Chondrocyte (in vitro differentiated cells): ENCODE data around the gene ADAMTS18. TPM values are rescaled to one million over a fixed set of nuclear protein-coding genes. Genes with fewer than 3 reads are reported as not detected.

Source experiments
- DNase-seq: peaks from one replicate; pipeline ENCODE4 v3.0.0; 2021; ENCODE audit warnings: mixed read lengths, low spot score
- H3K27ac Mint-ChIP-seq: one replicate; pipeline ENCODE4 v1.8.0; 2021; ENCODE audit warnings: mild to moderate bottlenecking, moderate library complexity, mixed read lengths; ENCODE audit not compliant: unreplicated experiment
- H3K27me3 Mint-ChIP-seq: 2 replicates; pipeline ENCODE4 v1.8.0; 2021; ENCODE audit warnings: low read depth, mixed read lengths
- H3K36me3 Mint-ChIP-seq: 2 replicates; pipeline ENCODE4 v1.8.0; 2021; ENCODE audit warnings: low read depth, mixed read lengths
- H3K4me1 Mint-ChIP-seq: 2 replicates; pipeline ENCODE4 v1.8.0; 2021; ENCODE audit warnings: low read depth, mild to moderate bottlenecking, mixed read lengths
- H3K4me3 Mint-ChIP-seq: one replicate; pipeline ENCODE4 v1.8.0; 2021; ENCODE audit warnings: mild to moderate bottlenecking, moderate library complexity, mixed read lengths; ENCODE audit not compliant: unreplicated experiment
- H3K9me3 Mint-ChIP-seq: 2 replicates; pipeline ENCODE4 v1.8.0; 2021; ENCODE audit warnings: low read depth, mixed read lengths
- total RNA-seq: library from RNA; stranded (reverse); gene quantifications from 3 replicates; pipeline ENCODE4 v1.2.1, GENCODE V29; 2021
- TF ChIP-seq, protein P1 (sequence below): fragments of 200-600 bp; sonication (generic); IDR thresholded peaks from 2 replicates; pipeline ENCODE4 v1.5.0; 2021; ENCODE audit warnings: antibody characterized with exemption, mild to moderate bottlenecking, moderate library complexity

Gene ADAMTS18
- total RNA-seq, 1 donor from 2014 or later, result not detected

DNA sequence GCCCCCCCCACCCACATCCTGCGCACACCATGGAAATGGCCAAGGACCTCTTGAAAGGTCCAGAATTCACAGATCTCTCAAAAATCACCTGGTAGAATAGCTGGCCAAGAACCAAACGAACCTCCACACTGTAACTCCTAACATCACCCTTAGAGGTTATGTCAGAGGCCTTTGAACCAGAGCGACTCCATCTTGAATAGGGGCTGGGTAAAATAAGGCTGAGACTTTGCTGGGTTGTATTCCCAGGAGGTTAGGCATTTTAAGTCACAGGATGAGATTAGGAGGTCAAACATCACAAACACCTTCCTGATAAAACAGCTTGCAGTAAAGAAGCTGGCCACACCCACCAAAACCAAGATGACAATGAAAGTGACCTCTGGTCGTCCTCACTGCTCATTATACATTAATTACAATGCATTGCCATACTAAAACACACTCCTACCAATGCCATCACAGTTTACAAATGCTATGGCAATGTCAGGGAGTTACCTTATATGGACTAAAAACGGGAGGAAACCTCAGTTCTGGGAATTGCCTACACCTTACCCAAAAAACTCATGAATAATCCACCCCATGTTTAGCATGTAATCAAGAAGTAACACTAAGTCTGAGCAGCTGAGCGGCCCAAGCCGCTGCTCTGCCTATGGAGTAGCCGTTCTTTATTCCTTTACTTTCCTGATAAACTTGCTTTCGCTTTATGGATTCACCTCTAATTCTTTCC is 200.9 kb downstream of the ADAMTS18 start:
- Mint-ChIP-seq H3K4me1 (peaks cover 3% of the 10 kb centered on the region), H3K9me3 (no peaks in the 10 kb centered on the region), H3K27me3 (peaks cover 19% of the 10 kb centered on the region), H3K27ac (no peak overlapping the region), H3K36me3 (no peaks in the 10 kb centered on the region), H3K4me3 (no peak overlapping the region)
- TF ChIP-seq, protein P1, sequence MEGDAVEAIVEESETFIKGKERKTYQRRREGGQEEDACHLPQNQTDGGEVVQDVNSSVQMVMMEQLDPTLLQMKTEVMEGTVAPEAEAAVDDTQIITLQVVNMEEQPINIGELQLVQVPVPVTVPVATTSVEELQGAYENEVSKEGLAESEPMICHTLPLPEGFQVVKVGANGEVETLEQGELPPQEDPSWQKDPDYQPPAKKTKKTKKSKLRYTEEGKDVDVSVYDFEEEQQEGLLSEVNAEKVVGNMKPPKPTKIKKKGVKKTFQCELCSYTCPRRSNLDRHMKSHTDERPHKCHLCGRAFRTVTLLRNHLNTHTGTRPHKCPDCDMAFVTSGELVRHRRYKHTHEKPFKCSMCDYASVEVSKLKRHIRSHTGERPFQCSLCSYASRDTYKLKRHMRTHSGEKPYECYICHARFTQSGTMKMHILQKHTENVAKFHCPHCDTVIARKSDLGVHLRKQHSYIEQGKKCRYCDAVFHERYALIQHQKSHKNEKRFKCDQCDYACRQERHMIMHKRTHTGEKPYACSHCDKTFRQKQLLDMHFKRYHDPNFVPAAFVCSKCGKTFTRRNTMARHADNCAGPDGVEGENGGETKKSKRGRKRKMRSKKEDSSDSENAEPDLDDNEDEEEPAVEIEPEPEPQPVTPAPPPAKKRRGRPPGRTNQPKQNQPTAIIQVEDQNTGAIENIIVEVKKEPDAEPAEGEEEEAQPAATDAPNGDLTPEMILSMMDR, result no peak
- DNase-seq, result no peak

Other genes starting within 250 kb of the ADAMTS18 start
- gene MON1B, start 243.8 kb downstream of the ADAMTS18 start, total RNA-seq, result 26.9 to 34.3 TPM (median 27.5 TPM) in 3 replicates
- gene SYCE1L, start 235.6 kb downstream of the ADAMTS18 start, total RNA-seq, result 3.1 to 4.0 TPM (median 3.9 TPM) in 3 replicates